ENCODE results near the gene PLA2G15. TPM values are rescaled to one million over a fixed set of nuclear protein-coding genes. Genes with fewer than 3 reads are reported as not detected.

The PLA2G15 gene
- total and polyA plus RNA-seq, 2 of the 13 experiments (the other 11 are each of a cell fraction or from before 2014, with no cell fraction given): 14.4 to 23.7 TPM

- TF ChIP-seq ZNF710 (CRISPR knock-in tag; IDR thresholded peaks at IDR 0.05; ENCODE audit: borderline replicate concordance): no peak
- TF ChIP-seq RERE (CRISPR knock-in tag; IDR thresholded peaks at IDR 0.05; ENCODE audit: low read depth): no peak
- TF ChIP-seq ZNF20 (CRISPR knock-in tag; IDR thresholded peaks at IDR 0.05): 0 out of 2 replicates have a peak, but pooled peaks have one; percentile 34
- TF ChIP-seq SETDB1 (CRISPR knock-in tag; IDR thresholded peaks at IDR 0.05; ENCODE audit: borderline replicate concordance): no peak
- no peak for TF ChIP-seq SAFB2 (CRISPR knock-in tag; IDR thresholded peaks at IDR 0.05; ENCODE audit: borderline replicate concordance, low read depth)
- peak in 1 of 2 experiments; percentile 20; a peak in 1 of 4 replicates for TF ChIP-seq EP300 (IDR thresholded peaks at IDR 0.05; ENCODE audit: low read depth in 2 of 2, low read length in 2 of 2)
- TF ChIP-seq EP300 (CRISPR knock-in tag; IDR thresholded peaks at IDR 0.05; ENCODE audit: borderline replicate concordance): no peak
- TF ChIP-seq ZNF33A (CRISPR knock-in tag; IDR thresholded peaks at IDR 0.05; ENCODE audit: borderline replicate concordance): no peak
- no peak for TF ChIP-seq ZNF724P (CRISPR knock-in tag; IDR thresholded peaks at IDR 0.05; ENCODE audit: borderline replicate concordance)
- TF ChIP-seq ZNF800 (CRISPR knock-in tag; IDR thresholded peaks at IDR 0.05): no peak
- no peak for TF ChIP-seq ZNF207 (IDR thresholded peaks at IDR 0.05; ENCODE audit: borderline replicate concordance)
- no peak for TF ChIP-seq ZNF788 (CRISPR knock-in tag; IDR thresholded peaks at IDR 0.05; ENCODE audit: borderline replicate concordance)
- no peak for TF ChIP-seq MYPOP (CRISPR knock-in tag; IDR thresholded peaks at IDR 0.05)
- TF ChIP-seq EZH2 (conservative IDR thresholded peaks at IDR 0.05; ENCODE audit: low read depth, low read length): no peak
- TF ChIP-seq HNRNPK (IDR thresholded peaks at IDR 0.05; ENCODE audit: low read depth, low read length, poor library complexity, severe bottlenecking): no peak
- no peak for TF ChIP-seq ZNF264 (CRISPR knock-in tag; IDR thresholded peaks at IDR 0.05)
- no peak for TF ChIP-seq AHR (CRISPR knock-in tag; IDR thresholded peaks at IDR 0.05)
- TF ChIP-seq PCBP1 (IDR thresholded peaks at IDR 0.05; ENCODE audit: borderline replicate concordance, low read depth, low read length): no peak
These were observed 22.6 kb downstream of the PLA2G15 start (continued) for GRCh38 chr16:68267612-68268405.

All from HepG2 (cell line).